GM19023 (cell line): ENCODE results near the gene SFTPA2.
A peak's percentile ranks its signal among the peaks of the same experiment; 100 is the strongest.
"Not testable (repeated sequence)": the region's sequence is repeated elsewhere in the genome, so short reads cannot be mapped to it uniquely, and the experiment has no call there.

ENCODE experiments used
- ATAC-seq: cut with Tn5 transposase; IDR thresholded peaks from one replicate; pipeline ENCODE4 v1.9.1; 2021; ENCODE audit warnings: mild to moderate bottlenecking, moderate library complexity; ENCODE audit not compliant: unreplicated experiment

Gene SFTPA2

GRCh38 chr10:79561257-79561656 lies 1.1 kb upstream of the SFTPA2 start:
- ATAC-seq: no peak

- ATAC-seq: no peak
Measured at GRCh38 chr10:79559726-79560125, 481 bp downstream of the SFTPA2 start.

- ATAC-seq: not testable (repeated sequence)
Measured at GRCh38 chr10:79556961-79557360, 3.2 kb downstream of the SFTPA2 start.

- ATAC-seq: no peak
Measured at GRCh38 chr10:79555354-79556309, 4.6 kb downstream of the SFTPA2 start.

- no peak for ATAC-seq
Measured at GRCh38 chr10:79552143-79552542, 8.1 kb downstream of the SFTPA2 start.

GRCh38 chr10:79547973-79548372 lies 12.2 kb downstream of the SFTPA2 start:
- ATAC-seq: no peak

GRCh38 chr10:79547128-79547527 lies 13.1 kb downstream of the SFTPA2 start:
- not testable (repeated sequence) for ATAC-seq

GRCh38 chr10:79544926-79545659 lies 15.1 kb downstream of the SFTPA2 start:
- ATAC-seq: not testable (repeated sequence)

- ATAC-seq: not testable (repeated sequence)
Measured at GRCh38 chr10:79544408-79544807, 15.8 kb downstream of the SFTPA2 start.

- no peak for ATAC-seq
Measured at GRCh38 chr10:79542626-79543025, 17.6 kb downstream of the SFTPA2 start.

GRCh38 chr10:79540930-79541329 lies 19.3 kb downstream of the SFTPA2 start:
- ATAC-seq: peak; percentile 93

- ATAC-seq: not testable (repeated sequence)
Measured at GRCh38 chr10:79538311-79538710, 21.9 kb downstream of the SFTPA2 start.

- not testable (repeated sequence) for ATAC-seq
Measured at GRCh38 chr10:79533903-79534175, 26.4 kb downstream of the SFTPA2 start.

- ATAC-seq: not testable (repeated sequence)
Measured at GRCh38 chr10:79533142-79533902, 26.9 kb downstream of the SFTPA2 start.

GRCh38 chr10:79528261-79528660 lies 31.9 kb downstream of the SFTPA2 start:
- not testable (repeated sequence) for ATAC-seq

GRCh38 chr10:79525049-79525710 lies 35.0 kb downstream of the SFTPA2 start:
- ATAC-seq: peak; percentile 85

- not testable (repeated sequence) for ATAC-seq
Measured at GRCh38 chr10:79523157-79523853, 36.9 kb downstream of the SFTPA2 start.

GRCh38 chr10:79522464-79522863 lies 37.7 kb downstream of the SFTPA2 start:
- not testable (repeated sequence) for ATAC-seq

- ATAC-seq: not testable (repeated sequence)
Measured at GRCh38 chr10:79521751-79522150, 38.5 kb downstream of the SFTPA2 start.

- not testable (repeated sequence) for ATAC-seq
Measured at GRCh38 chr10:79517567-79517966, 42.6 kb downstream of the SFTPA2 start.
